LNCaP clone FGC (cell line): Measurements from ENCODE around the gene SLC35A2.

ENCODE experiments used
- DNase-seq: peaks from one replicate; pipeline ENCODE4 v3.0.0-alpha.2; 2011; ENCODE audit warnings: low read depth
- H3K4me3 ChIP-seq: 2 replicates; pipeline ENCODE4 v1.5.1; 2011; ENCODE audit warnings: mild to moderate bottlenecking, low read depth, low read length, control low read depth
- TF ChIP-seq, protein P1 (sequence below): IDR thresholded peaks from 2 replicates; pipeline ENCODE4 v1.5.1; 2012; ENCODE audit warnings: mild to moderate bottlenecking; ENCODE audit not compliant: control insufficient read depth, insufficient read depth; ENCODE audit errors: extremely low read depth

SLC35A2 gene

GRCh38 chrX:48948589-48948988, 37.1 kb upstream of the SLC35A2 start:
- DNase-seq: no peak
- TF ChIP-seq, protein P1, sequence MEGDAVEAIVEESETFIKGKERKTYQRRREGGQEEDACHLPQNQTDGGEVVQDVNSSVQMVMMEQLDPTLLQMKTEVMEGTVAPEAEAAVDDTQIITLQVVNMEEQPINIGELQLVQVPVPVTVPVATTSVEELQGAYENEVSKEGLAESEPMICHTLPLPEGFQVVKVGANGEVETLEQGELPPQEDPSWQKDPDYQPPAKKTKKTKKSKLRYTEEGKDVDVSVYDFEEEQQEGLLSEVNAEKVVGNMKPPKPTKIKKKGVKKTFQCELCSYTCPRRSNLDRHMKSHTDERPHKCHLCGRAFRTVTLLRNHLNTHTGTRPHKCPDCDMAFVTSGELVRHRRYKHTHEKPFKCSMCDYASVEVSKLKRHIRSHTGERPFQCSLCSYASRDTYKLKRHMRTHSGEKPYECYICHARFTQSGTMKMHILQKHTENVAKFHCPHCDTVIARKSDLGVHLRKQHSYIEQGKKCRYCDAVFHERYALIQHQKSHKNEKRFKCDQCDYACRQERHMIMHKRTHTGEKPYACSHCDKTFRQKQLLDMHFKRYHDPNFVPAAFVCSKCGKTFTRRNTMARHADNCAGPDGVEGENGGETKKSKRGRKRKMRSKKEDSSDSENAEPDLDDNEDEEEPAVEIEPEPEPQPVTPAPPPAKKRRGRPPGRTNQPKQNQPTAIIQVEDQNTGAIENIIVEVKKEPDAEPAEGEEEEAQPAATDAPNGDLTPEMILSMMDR: no peak
- H3K4me3 ChIP-seq: no peak overlapping the region

DNA sequence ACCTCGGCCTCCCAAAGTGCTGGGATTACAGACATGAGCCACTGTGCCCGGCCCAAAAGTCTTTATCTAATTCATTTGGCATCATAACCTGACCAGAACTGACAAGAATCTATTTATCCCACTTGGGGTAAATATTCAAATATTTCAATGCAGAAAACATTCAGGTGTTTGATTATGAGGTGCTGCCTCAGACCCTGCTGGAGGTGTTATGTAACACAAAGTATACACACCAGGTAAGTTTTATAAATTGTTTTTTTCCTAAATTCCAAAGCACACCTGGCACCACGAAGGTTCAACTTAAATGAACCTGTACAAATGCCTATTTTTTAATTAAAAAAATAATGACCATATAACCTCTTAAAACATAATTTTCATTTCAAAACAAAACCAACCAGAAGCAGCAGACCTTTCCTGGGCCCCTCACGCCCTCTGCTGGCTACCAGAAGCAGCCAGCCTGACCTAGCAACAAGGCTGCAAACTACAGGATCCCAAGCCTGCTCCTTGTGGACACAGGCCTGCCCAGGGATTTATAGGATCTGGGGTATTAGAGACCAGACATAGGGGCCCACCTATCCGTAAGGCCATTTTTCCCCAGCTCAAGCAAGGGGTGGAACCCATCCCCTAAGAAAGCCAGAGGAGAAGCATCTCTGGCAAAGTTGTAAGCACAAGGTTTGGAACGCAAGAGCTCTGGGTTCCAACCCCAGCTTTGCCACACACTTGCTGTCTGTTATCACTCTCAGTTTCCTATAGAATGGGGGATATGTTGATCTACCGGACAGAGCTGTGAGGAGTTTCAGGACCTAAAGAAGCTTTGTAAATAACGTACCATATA, 34.3 kb upstream of the SLC35A2 start:
- H3K4me3 ChIP-seq: no peak overlapping the region
- DNase-seq: no peak
- TF ChIP-seq, protein P1: peak; percentile 78

DNA sequence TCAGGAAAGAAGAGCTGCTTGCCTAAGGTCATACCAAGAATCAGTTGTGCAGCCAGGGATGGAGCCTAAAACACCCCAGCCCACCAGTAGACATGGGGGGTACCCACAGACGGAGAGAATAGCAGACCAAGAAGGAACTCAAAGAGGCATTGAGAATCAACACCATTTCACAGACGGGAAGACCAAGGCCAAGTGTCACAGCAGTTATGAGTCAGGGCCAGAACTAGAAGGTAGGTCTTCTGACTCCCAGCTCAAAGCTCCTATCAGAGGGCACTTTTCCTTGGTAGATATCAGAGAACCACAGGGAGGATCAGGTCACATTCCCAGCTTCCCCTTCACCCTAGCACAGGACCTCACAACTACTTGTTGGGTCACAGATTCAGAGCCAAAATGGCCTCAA, 31.4 kb upstream of the SLC35A2 start:
- H3K4me3 ChIP-seq: no peak overlapping the region
- TF ChIP-seq, protein P1: no peak

DNA sequence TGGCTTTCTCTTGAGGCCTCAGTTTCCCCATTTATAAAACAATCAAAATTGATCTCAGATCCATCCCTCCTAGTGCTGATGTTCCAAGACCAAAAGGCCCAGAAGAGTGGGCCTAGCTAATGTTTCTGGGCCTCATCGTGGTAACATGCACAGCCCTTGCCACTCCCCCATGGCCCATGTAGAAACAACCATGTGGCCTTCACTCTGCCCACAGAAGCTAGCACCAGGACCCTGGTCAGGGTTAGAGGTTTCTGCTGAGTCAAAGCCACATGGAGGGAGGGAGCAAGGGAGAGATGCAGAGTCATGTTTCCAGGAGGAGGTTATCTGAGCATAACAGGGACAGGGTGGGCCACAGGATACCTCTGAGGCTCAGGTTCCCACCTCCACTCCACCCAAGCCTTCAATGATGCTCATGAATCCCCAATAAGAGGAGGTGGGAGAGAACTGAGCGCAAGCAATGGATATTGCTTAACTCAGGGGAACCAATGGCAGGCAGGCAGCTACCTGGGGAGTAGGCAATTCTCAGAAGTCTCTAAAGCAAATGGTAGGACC, 29.0 kb upstream of the SLC35A2 start:
- H3K4me3 ChIP-seq: no peak overlapping the region
- TF ChIP-seq, protein P1: no peak
- no peak for DNase-seq

More for the DNA sequence above, 31.4 kb upstream of the SLC35A2 start:
- DNase-seq: no peak

- H3K4me3 ChIP-seq: no peak overlapping the region
- TF ChIP-seq, protein P1: no peak
- no peak for DNase-seq
Observed at GRCh38 chrX:48939524-48940228, 28.2 kb upstream of the SLC35A2 start.

GRCh38 chrX:48938721-48939425, 27.4 kb upstream of the SLC35A2 start:
- no peak overlapping the region for H3K4me3 ChIP-seq
- TF ChIP-seq, protein P1: no peak
- no peak for DNase-seq
